Karpas-422 (cell line): ENCODE measurements around the gene TMPO. TPM values are rescaled to one million over a fixed set of nuclear protein-coding genes. Genes with fewer than 3 reads are reported as not detected.
"Not testable (repeated sequence)": the region's sequence is repeated elsewhere in the genome, so short reads cannot be mapped to it uniquely, and the experiment has no call there.

ENCODE experiments used
- DNase-seq: peaks from one replicate; pipeline ENCODE4 v3.0.0-alpha.2; 2015
- H2AFZ ChIP-seq: fragments of 200-600 bp; sonication (generic); 2 replicates; pipeline ENCODE4 v1.6.1; 2014; ENCODE audit warnings: antibody characterized with exemption, low read length, mixed read lengths
- H3K27ac ChIP-seq: fragments of 200-600 bp; sonication (generic); 2 replicates; pipeline ENCODE4 v1.5.1; 2014; ENCODE audit warnings: mild to moderate bottlenecking, low read length, moderate library complexity
- H3K27me3 ChIP-seq: fragments of 200-600 bp; sonication (generic); 2 replicates; pipeline ENCODE4 v1.6.1; 2014; ENCODE audit warnings: low read length, mixed read lengths
- H3K36me3 ChIP-seq: fragments of 200-600 bp; sonication (generic); 2 replicates; pipeline ENCODE4 v1.6.1; 2014; ENCODE audit warnings: low read length, mixed read lengths; ENCODE audit not compliant: insufficient read depth
- H3K4me1 ChIP-seq: fragments of 200-600 bp; sonication (generic); 2 replicates; pipeline ENCODE4 v1.6.1; 2014; ENCODE audit warnings: mild to moderate bottlenecking, low read length, mixed read lengths
- H3K4me2 ChIP-seq: fragments of 200-600 bp; sonication (generic); 2 replicates; pipeline ENCODE4 v1.6.1; 2014; ENCODE audit warnings: low read length, low read depth, mild to moderate bottlenecking; ENCODE audit not compliant: poor library complexity, severe bottlenecking
- H3K4me3 ChIP-seq: fragments of 200-600 bp; sonication (generic); 2 replicates; pipeline ENCODE4 v1.5.1; 2014; ENCODE audit warnings: mild to moderate bottlenecking, antibody characterized with exemption, low read length, mixed read lengths
- H3K79me2 ChIP-seq: fragments of 200-600 bp; sonication (generic); 2 replicates; pipeline ENCODE4 v1.6.1; 2014; ENCODE audit warnings: mild to moderate bottlenecking, low read length, mixed read lengths
- H3K9ac ChIP-seq: fragments of 200-600 bp; sonication (generic); 2 replicates; pipeline ENCODE4 v1.6.0; 2014; ENCODE audit warnings: low read length
- H3K9me2 ChIP-seq: fragments of 200-600 bp; sonication (generic), shearing (Covaris generic); replicated peaks from 2 replicates; pipeline ENCODE4 v1.6.0; 2014; ENCODE audit warnings: mild to moderate bottlenecking, low read length, moderate library complexity; ENCODE audit not compliant: insufficient read depth
- H3K9me3 ChIP-seq: fragments of 300-700, 200-600 bp; sonication (generic); 2 replicates; pipeline ENCODE4 v1.6.1; 2014; ENCODE audit warnings: low read length, mixed read lengths
- H4K20me1 ChIP-seq: fragments of 200-600 bp; sonication (generic); 2 replicates; pipeline ENCODE4 v1.6.1; 2014; ENCODE audit warnings: mild to moderate bottlenecking, antibody characterized with exemption, low read length, low read depth; ENCODE audit not compliant: insufficient read depth
- total RNA-seq: library from RNA; depleted of rRNA; stranded (reverse); fragments of >200 nt; shearing (Covaris generic); gene quantifications from 2 replicates; pipeline ENCODE4 v1.2.3, GENCODE V29; 2014; ENCODE audit warnings: low replicate concordance

The TMPO gene
- total RNA-seq, 1 experiment from 2014 or later, result 138 TPM

DNA sequence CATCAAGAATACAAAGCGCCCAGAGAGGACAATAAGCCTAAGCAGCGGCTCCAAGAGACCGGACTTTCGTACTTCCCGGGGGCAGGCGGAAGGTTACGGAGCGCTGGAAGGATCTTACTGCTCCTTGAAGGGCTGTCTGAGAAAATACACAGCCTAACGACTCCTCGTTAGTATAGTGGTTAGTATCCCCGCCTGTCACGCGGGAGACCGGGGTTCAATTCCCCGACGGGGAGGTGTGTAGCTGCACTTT, 12.1 kb upstream of the TMPO start:
- H3K9me3 ChIP-seq, result no peaks in the 10 kb centered on the region
- peaks cover 6% of the 10 kb centered on the region for H3K4me1 ChIP-seq
- peak overlapping the region; percentile 90 for H3K27ac ChIP-seq
- peak overlapping the region; percentile 87 for H3K9ac ChIP-seq
- no peaks in the 10 kb centered on the region for H3K27me3 ChIP-seq
- H3K4me2 ChIP-seq, result peak overlapping the region; percentile 91
- DNase-seq, result peak; percentile 96
- H3K9me2 ChIP-seq, result no peaks in the 10 kb centered on the region
- H4K20me1 ChIP-seq, result no peaks in the 10 kb centered on the region
- H3K36me3 ChIP-seq, result no peaks in the 10 kb centered on the region
- no peaks in the 10 kb centered on the region for H3K79me2 ChIP-seq
- H3K4me3 ChIP-seq, result peak overlapping the region; percentile 88
- peak overlapping the region; percentile 100 for H2AFZ ChIP-seq

DNA sequence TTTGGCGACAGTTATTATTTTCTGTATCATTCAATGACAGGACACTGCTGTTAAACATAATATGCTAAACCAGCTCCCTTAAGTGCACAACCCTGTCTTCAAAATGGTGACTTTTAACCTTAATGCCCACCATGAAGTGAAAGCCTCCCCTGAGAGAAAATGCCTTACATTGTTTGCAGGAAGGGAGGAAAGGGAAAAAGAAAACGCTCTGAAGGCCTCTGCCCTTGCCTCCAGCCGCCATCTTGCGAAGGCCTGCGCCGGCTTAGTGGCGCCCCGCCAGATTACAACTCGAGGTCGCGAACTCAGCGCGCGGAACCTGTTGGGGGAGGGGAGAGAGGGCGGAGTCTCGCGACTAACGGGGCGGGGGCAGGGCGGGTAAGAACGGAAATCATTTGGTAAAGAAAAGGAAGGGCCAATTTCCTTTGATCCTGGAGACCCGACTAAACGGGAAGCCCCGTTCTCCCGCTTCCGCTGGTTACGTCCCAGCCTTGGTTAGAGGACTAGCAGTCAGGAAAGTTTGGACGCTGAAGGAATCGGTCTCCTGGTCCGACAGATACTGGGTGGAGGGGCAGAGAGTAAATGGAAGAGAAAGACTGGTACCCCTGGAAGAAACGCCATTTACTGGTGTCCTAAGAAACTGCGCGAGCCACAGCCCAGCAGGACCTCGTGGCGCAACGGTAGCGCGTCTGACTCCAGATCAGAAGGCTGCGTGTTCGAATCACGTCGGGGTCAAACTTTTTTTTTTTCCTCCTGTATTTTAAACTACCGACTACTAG, 11.6 kb upstream of the TMPO start:
- Histone ChIP-seq H4K20me1 (no peaks in the 10 kb centered on the region), H3K4me3 (peak overlapping the region; percentile 88), H3K4me2 (peak overlapping the region; percentile 91), H3K27me3 (no peaks in the 10 kb centered on the region), H3K27ac (peak overlapping the region; percentile 90), H3K9me2 (no peaks in the 10 kb centered on the region), H3K9me3 (no peaks in the 10 kb centered on the region), H3K4me1 (peaks cover 6% of the 10 kb centered on the region), H3K79me2 (no peaks in the 10 kb centered on the region), H2AFZ (peak overlapping the region; percentile 100), H3K36me3 (no peaks in the 10 kb centered on the region), H3K9ac (peak overlapping the region; percentile 87)
- DNase-seq, result peak; percentile 98

DNA sequence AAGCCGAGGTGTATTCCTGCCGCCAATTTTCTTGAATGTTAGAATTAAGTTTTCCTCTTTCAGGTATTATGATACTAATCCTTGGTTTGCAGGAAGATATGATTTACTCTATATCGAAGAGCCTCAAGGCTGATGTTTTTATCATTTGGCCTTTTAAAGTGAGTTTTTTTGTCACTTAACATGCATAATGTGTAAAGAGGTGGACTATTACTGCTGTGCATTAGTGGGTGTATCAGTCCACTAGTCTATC, 11.1 kb upstream of the TMPO start:
- Histone ChIP-seq H3K4me1 (peaks cover 6% of the 10 kb centered on the region), H3K4me3 (peak overlapping the region; percentile 88), H3K27me3 (no peaks in the 10 kb centered on the region), H4K20me1 (no peaks in the 10 kb centered on the region), H3K79me2 (no peaks in the 10 kb centered on the region), H3K4me2 (peak overlapping the region; percentile 91), H3K9me2 (no peaks in the 10 kb centered on the region), H3K9ac (peak overlapping the region; percentile 87), H3K36me3 (no peaks in the 10 kb centered on the region), H3K9me3 (no peaks in the 10 kb centered on the region), H3K27ac (peak overlapping the region; percentile 90), H2AFZ (peak overlapping the region; percentile 93)
- DNase-seq, result no peak

- H3K9me2 ChIP-seq, result no peaks in the 10 kb centered on the region
- DNase-seq, result no peak
- peaks cover 13% of the 10 kb centered on the region for H3K4me1 ChIP-seq
- H3K9ac ChIP-seq, result no peak overlapping the region
- H3K79me2 ChIP-seq, result no peaks in the 10 kb centered on the region
- no peaks in the 10 kb centered on the region for H4K20me1 ChIP-seq
- no peak overlapping the region for H3K4me3 ChIP-seq
- H2AFZ ChIP-seq, result no peak overlapping the region
- no peak overlapping the region for H3K4me2 ChIP-seq
- no peaks in the 10 kb centered on the region for H3K27me3 ChIP-seq
- no peaks in the 10 kb centered on the region for H3K9me3 ChIP-seq
- no peaks in the 10 kb centered on the region for H3K36me3 ChIP-seq
- no peak overlapping the region for H3K27ac ChIP-seq
Measured at GRCh38 chr12:98509063-98509462, 6.3 kb upstream of the TMPO start.

- not testable (repeated sequence) for H3K27ac ChIP-seq, H4K20me1 ChIP-seq, H3K4me3 ChIP-seq, H2AFZ ChIP-seq, H3K27me3 ChIP-seq, H3K9me3 ChIP-seq, H3K9me2 ChIP-seq, H3K36me3 ChIP-seq, DNase-seq, H3K4me2 ChIP-seq, H3K9ac ChIP-seq
- Histone ChIP-seq H3K4me1 (peaks cover 14% of the 10 kb centered on the region), H3K79me2 (peaks cover 22% of the 10 kb centered on the region)
Measured at GRCh38 chr12:98511806-98512205, 3.6 kb upstream of the TMPO start.

DNA sequence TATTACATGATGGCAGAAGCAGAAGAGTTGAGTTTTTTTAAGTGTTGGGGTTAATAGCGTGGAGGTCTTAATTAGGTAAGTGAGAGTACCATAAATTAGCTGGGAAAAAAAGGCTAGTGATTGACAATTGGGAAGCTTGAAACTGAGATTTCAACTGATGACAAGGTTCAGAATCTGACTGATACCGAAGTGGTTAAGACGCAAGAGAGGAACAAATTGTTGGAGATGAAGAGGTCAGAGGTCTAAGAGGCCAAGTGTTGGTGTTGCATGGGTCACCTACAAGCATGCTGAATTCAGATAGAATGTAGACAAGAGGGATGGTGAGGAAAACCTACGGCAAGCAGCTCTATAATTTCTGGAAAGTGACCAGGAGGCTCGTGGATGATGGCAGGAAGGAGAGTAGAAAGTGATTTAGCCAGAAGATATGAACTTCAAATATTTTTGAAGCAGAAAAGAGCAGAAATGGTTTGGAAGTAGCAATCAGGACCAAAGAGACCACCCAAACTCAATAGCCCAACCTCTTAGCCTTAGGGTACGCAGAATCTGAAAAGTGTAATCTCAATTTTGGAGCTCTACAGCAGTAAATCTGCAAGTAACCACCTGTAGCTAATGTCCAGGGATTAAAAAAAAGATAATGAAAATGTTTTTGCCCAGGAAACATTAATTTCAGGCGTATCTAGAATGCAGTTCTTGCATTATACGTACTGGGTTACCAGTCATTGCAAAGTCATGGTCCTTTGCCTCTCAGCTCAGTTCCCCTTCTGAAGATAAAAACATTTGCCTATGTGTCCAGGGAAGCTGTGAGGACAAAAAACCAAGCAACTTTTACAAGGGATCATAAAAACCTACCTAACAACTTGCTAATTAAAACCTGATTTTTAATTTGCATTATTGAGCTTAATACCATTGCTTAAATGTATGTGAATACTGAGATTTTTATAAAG, 1.7 kb upstream of the TMPO start:
- no peaks in the 10 kb centered on the region for H3K9me2 ChIP-seq
- H3K4me2 ChIP-seq, result peak overlapping the region; percentile 86
- H3K4me1 ChIP-seq, result peaks cover 32% of the 10 kb centered on the region
- peaks cover 5% of the 10 kb centered on the region; the same call in 1 of the 2 replicates for H4K20me1 ChIP-seq
- peaks cover 8% of the 10 kb centered on the region for H3K36me3 ChIP-seq
- peak; percentile 76 for DNase-seq
- peak overlapping the region; percentile 88 for H3K4me3 ChIP-seq
- peak overlapping the region; percentile 99 for H3K9ac ChIP-seq
- H3K27ac ChIP-seq, result no peak overlapping the region
- peaks cover 40% of the 10 kb centered on the region for H3K79me2 ChIP-seq
- H3K9me3 ChIP-seq, result no peaks in the 10 kb centered on the region
- no peak overlapping the region for H2AFZ ChIP-seq
- H3K27me3 ChIP-seq, result no peaks in the 10 kb centered on the region

DNA sequence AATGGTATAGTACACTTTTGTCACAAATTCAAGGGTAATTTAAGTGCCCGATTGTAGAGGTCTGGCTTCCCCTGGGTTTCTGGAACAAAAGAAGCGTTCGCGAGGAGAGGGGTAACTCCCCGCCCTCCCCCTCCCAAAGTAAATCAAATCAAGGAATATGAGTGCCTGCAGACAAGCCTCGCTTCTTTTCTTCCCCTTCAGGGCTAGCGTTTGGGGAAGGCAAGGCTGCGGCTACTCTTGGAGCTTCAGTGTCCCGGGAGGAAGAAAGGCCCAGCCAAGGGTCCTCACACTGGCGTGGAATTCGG, 456 bp upstream of the TMPO start:
- Histone ChIP-seq H3K9me3 (no peaks in the 10 kb centered on the region), H3K27ac (peak overlapping the region; percentile 94), H3K4me2 (peak overlapping the region; percentile 86), H3K9ac (peak overlapping the region; percentile 99), H3K27me3 (no peaks in the 10 kb centered on the region), H2AFZ (peak overlapping the region; percentile 82; the same call in 1 of the 2 replicates), H3K36me3 (peaks cover 8% of the 10 kb centered on the region), H3K9me2 (no peaks in the 10 kb centered on the region), H4K20me1 (peaks cover 11% of the 10 kb centered on the region), H3K4me1 (peaks cover 44% of the 10 kb centered on the region), H3K4me3 (peak overlapping the region; percentile 88), H3K79me2 (peaks cover 53% of the 10 kb centered on the region)
- DNase-seq, result no peak

- Histone ChIP-seq H3K9me3 (no peaks in the 10 kb centered on the region), H3K4me2 (peak overlapping the region; percentile 86), H4K20me1 (peaks cover 11% of the 10 kb centered on the region), H3K4me1 (peaks cover 52% of the 10 kb centered on the region), H3K36me3 (peaks cover 10% of the 10 kb centered on the region), H3K27ac (peak overlapping the region; percentile 94), H2AFZ (peak overlapping the region; percentile 56; the same call in 1 of the 2 replicates), H3K4me3 (peak overlapping the region; percentile 88), H3K27me3 (no peaks in the 10 kb centered on the region), H3K79me2 (peaks cover 67% of the 10 kb centered on the region), H3K9me2 (no peaks in the 10 kb centered on the region), H3K9ac (peak overlapping the region; percentile 99)
- peak; percentile 97 for DNase-seq
Measured at GRCh38 chr12:98516111-98516873, 902 bp downstream of the TMPO start.
